ENCODE results near the gene MRPL34.
A peak's percentile ranks its signal among the peaks of the same experiment; 100 is the strongest.

The MRPL34 gene

DNA sequence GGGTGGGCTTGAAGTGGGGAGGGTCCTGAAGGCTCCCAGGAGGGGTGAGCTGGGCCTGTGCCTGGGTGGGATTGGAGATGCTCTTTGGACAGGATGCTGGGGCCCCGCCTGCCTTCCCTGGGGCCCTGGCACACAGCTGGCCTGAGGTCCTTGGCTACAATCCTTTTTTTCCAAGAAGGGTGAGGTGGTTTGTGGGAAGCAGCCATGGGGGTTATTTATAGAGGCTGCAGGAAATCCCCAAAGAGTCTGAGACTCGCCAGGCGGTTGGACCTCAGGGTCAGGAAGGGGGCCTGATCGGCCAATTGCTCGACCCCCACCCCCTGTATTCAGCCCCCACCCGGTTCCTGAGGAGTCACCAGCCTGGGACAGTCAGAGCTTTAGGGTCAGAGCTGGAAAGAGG, 41.7 kb downstream of the MRPL34 start:
- peak in 1 of 2 experiments; percentile 23 for DNase-seq

DNA sequence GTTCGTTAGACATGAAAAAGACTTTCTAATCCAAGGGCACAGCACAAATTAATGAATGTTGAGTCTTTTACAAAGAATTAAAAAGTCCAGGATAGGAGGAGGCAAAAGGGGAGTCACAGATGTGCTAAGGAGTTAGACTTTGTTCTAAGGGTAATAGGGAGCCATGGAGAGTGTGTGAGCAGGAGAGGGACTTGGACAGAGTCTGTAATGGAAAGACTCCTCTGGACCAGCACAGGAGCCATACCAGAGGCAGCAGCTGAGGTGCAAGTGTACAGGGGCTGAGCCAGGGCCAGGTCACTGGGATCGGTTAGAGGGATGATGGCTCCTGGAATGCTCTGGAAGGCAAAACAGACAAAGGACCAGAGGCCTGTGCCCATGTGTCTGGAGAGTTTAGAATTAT, 42.2 kb downstream of the MRPL34 start:
- DNase-seq: no peak

DNA sequence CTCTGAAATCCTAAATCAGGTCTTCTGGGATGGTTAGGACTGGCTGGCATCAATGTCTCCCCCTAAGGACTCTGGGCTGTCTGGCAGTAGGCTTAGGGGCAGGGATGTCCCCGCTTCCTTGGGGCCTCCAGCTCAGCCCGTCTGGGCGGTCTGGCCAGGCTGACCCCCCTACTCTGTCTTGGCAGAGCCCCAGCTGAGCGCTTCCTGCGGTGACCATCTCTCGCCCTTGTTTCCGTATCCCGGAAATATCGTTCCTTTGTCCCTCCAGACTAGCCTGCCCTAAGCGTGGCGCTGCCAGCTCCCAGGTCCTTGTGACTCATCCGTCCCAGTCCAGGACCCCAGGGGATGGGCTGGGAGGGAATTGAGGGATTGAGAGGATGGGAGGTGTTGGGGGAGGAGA, 43.0 kb downstream of the MRPL34 start:
- DNase-seq: no peak

DNA sequence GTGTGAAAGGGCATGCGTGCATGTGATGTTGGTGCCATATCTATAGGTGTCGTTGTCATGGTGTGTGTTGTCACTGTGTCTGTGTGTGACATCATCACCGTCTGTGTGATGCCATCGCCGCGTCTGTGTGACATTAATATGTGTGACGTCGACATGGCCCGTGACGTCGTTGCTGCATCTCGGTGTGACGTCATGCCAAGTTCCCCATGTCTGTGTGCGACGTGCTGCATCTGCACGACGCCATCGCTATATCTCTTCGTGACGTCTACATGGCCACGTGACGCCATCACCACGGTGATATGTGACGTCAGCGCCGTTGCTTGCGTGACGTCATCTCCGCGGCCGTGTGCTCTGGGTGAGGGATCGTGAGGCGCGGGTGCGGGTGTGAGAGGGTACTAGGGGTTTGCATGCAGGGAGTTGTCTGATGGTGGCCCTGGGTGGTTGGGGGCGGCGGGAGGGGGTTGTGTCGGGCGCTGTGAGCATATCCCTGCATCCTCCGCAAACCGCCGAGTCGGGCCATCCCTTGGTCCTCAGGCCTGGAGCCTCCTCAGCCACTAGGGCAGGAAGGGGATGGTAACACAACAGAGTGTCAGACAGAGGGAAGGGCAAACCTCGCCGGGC, 46.3 kb downstream of the MRPL34 start:
- DNase-seq: no peak

DNA sequence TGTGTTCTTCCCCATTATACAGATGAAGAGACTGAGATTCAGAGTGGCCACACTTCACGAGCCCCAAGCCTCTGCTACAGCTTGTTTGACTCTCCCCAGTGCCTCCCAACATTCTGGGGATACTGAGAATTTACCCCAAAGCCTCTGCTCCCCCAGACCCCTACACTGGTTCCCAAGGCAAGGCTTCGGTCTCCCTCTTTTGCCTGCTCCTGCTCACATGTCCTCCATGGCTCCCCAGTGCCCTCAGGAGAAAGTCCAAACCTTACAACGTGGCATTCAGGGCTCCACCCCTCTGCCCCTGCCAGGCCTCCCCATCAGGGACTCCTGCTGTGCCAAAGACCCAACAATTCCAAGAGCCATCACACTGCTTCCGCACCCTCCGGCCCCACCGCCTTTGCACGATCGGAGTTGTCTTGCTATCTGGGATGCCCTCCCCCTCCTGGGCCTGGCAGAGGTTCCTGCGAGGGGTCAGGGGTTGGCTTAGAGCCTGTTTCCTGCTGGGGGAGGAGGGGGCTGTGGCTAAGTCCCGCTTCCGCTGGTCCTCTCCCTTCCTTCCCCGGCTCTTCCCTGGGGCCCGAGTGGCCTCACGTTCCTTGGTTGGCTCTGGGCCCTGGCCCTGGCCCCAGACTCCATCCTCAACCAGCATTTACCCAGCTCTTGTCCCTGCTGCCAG, 47.1 kb downstream of the MRPL34 start:
- no peak for DNase-seq

DNA sequence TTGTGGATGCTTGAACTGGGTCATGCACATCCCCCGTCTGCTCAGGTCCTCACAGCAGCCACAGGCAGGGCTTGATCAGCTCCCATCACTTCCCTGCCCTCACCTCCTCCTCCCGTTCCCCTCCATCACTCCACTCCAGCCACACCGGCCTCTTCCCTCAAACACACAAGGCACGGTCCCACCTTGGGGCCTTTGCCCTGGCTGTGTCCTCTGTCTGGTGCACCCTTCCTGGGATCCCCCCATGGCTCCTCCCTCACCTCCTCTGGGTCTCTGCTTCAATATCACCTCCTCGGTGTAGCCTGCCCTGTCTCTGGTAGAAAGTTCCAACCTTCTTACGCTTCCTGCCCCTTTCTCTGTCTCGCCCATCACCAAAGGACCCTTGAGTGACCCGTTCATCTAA, 47.7 kb downstream of the MRPL34 start:
- DNase-seq: no peak
